Measurements from ENCODE around the gene PTPN7. TPM values are rescaled to one million over a fixed set of nuclear protein-coding genes. Genes with fewer than 3 reads are reported as not detected.

The PTPN7 gene
- total RNA-seq, 8 experiments from 2014 or later: 0.27 to 2.4 (median 0.64) TPM

DNA sequence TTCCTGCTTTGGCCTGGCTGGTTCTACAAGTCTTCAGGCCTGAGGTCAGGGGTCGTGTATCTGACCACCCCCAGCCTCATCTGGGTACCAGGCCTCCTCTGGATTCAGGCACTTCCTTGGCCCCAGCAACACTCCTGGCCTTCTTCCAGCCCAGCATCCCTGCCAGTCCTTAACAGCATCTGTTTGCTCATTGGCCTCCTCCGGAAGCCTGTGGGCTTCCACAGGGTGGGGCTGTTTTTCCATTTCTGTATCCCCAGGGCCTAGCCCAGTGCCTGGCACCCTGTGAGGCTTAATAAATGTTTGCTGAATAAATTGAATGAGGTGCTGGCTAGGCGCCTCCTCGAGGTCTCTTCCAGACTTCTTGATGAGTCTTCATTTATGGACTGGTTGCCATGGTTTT lies 59.2 kb downstream of the PTPN7 start:
- peak in 3 of 8 experiments; percentile 16 to 58 (median 20) for ATAC-seq (replicated peaks in 6 of 8)
- WGBS, 10 experiments: 0 to 100% (median 51%) methylated on average over 1 to 4 of the region's 4 CpGs; no CpG with 5 or more reads in 3 of the 10 experiments
- H3K27ac ChIP-seq: no peak overlapping the region
- no peak overlapping the region for H3K4me3 ChIP-seq
- in situ Hi-C loops (cut with MboI; ENCODE audit: low pct_unique_long_range_greater_than_20kb in 2 of 9, low sequenced_read_pairs in 9 of 9, unreplicated experiment in 9 of 9): loop anchor here in 2 of 9 experiments (25.0 kb wide), 2 partner anchors 89 to 214 kb away; partner anchors contain the start of genes ELF3 (in 1 of the 2) and SHISA4 (in 1 of the 2)
- H3K4me1 ChIP-seq (replicated peaks in 1 of 2): peaks cover 6 to 11% of the 10 kb centered on the region in 2 donors

Other genes starting within 250 kb of the PTPN7 start
- gene LMOD1, start 214.1 kb downstream of the PTPN7 start, total RNA-seq: 1 to 10 TPM in 2 of 8 experiments, under 1 TPM in 6; 0.16 to 1.8 (median 0.62) TPM
- 100 to 1,000 TPM in 3 of 8 experiments, 10 to 100 TPM in 5; 67.6 to 123 (median 75.4) TPM for gene TIMM17A, start 205.1 kb downstream of the PTPN7 start, total RNA-seq
- 100 to 1,000 TPM in 2 of 8 experiments, 10 to 100 TPM in 6; 33.6 to 137 (median 44.4) TPM for gene RNPEP, start 178.0 kb downstream of the PTPN7 start, total RNA-seq
- gene ELF3, start 150.0 kb downstream of the PTPN7 start, total RNA-seq: 10 to 100 TPM in 1 of 8 experiments, 1 to 10 TPM in 5, under 1 TPM in 2; 0.27 to 18.0 (median 2.8) TPM
- 1 to 10 TPM in 2 of 8 experiments, under 1 TPM in 6; 0.27 to 9.8 (median 0.64) TPM for gene GPR37L1, start 37.7 kb downstream of the PTPN7 start, total RNA-seq
- gene ARL8A, start 15.9 kb downstream of the PTPN7 start, total RNA-seq: 10 to 100 TPM; 14.9 to 92.5 (median 72.2) TPM
- 1 to 10 TPM in 1 of 8 experiments, under 1 TPM in 7; 0.13 to 1.0 (median 0.35) TPM for gene LGR6, start 33.2 kb upstream of the PTPN7 start, total RNA-seq
- 10 to 100 TPM; 10.5 to 46.3 (median 30.0) TPM for gene UBE2T, start 181.3 kb upstream of the PTPN7 start, total RNA-seq
- gene PPP1R12B, start 188.1 kb upstream of the PTPN7 start, total RNA-seq: 100 to 1,000 TPM in 2 of 8 experiments, 10 to 100 TPM in 5, 1 to 10 TPM in 1; 9.7 to 113 (median 18.6) TPM